Neural cell (in vitro differentiated cells): ENCODE measurements around the gene INSIG2.

ENCODE experiments used
- CTCF ChIP-seq: fragments of 450-650 bp; IDR thresholded peaks from 2 replicates; pipeline ENCODE4 v1.5.1; 2014; ENCODE audit warnings: antibody characterized with exemption, mild to moderate bottlenecking, moderate library complexity; ENCODE audit not compliant: poor library complexity, severe bottlenecking
- MXI1 ChIP-seq: fragments of 450-650 bp; conservative IDR thresholded peaks from 2 replicates; pipeline ENCODE4 v1.6.1; 2014; ENCODE audit warnings: antibody characterized with exemption, mild to moderate bottlenecking; ENCODE audit not compliant: poor library complexity, severe bottlenecking

- TF ChIP-seq CTCF (no peak), MXI1 (no peak)
Observed at GRCh38 chr2:118103951-118104940, 16.0 kb downstream of the INSIG2 start.
